ENCODE data around the gene RSPO3. TPM values are rescaled to one million over a fixed set of nuclear protein-coding genes. Genes with fewer than 3 reads are reported as not detected.
A peak's percentile ranks its signal among the peaks of the same experiment; 100 is the strongest.

The RSPO3 gene
- total and polyA plus RNA-seq, 9 of the 15 experiments (the other 6 are each of a cell fraction or from before 2014, with no cell fraction given): not detected

- TF ChIP-seq ZBTB26 (CRISPR knock-in tag; IDR thresholded peaks at IDR 0.05) (no peak), PYGO2 (tag; IDR thresholded peaks at IDR 0.05) (no peak), UBTF (IDR thresholded peaks at IDR 0.05; ENCODE audit: borderline replicate concordance in 1 of 2, low read depth in 2 of 2, low read length in 2 of 2) (no peak), KLF1 (tag; IDR thresholded peaks at IDR 0.05) (no peak)
Observed at GRCh38 chr6:127154509-127154908, 36.0 kb downstream of the RSPO3 start (continued).

- FAIRE-seq: no peak
- H3K4me3 ChIP-seq: no peak overlapping the region
- POLR2A ChIA-PET: no interaction called here
Observed at GRCh38 chr6:127160484-127160883, 42.0 kb downstream of the RSPO3 start.

More at GRCh38 chr6:127160484-127160883, 42.0 kb downstream of the RSPO3 start:
- in situ Hi-C loops (cut with MboI) (no loop called here), intact Hi-C loops (cut with micrococcal nuclease) (no loop called here)
- ATAC-seq: no peak
- H3K36me3 ChIP-seq (ENCODE audit: control insufficient read depth, insufficient read depth, low read length): no peaks in the 10 kb centered on the region
- 0% methylated on average over 1 of the region's 1 CpG for WGBS (ENCODE audit: insufficient coverage, low coverage, missing lambda C conversion rate)
- DNase-seq (ENCODE audit: extremely low read depth in 1 of 4, low spot score in 3 of 4): no peak
- no peak overlapping the region for H3K27ac ChIP-seq (ENCODE audit: extremely low read depth, low read depth, low read length)
- no peaks in the 10 kb centered on the region for H3K27me3 ChIP-seq (ENCODE audit: control insufficient read depth in 2 of 2, insufficient read depth in 2 of 2, low read length in 2 of 2)
- H3K9me1 ChIP-seq (ENCODE audit: control insufficient read depth, insufficient read depth, low read length): no peaks in the 10 kb centered on the region
- TF ChIP-seq TCF15 (CRISPR knock-in tag; IDR thresholded peaks at IDR 0.05) (no peak), ZNF41 (CRISPR knock-in tag; conservative IDR thresholded peaks at IDR 0.05) (no peak), ZNF707 (CRISPR knock-in tag; conservative IDR thresholded peaks at IDR 0.05) (no peak), PKNOX1 (IDR thresholded peaks at IDR 0.05) (peak; percentile 21; the same call in 1 of the 2 replicates), CHAMP1 (IDR thresholded peaks at IDR 0.05) (no peak), RFX1 (IDR thresholded peaks at IDR 0.05) (peak; percentile 66)
- CTCF ChIA-PET (ENCODE audit: low intra/inter-chr PET ratio): no interaction called here
- no peaks in the 10 kb centered on the region for H3K4me1 ChIP-seq (replicated peaks in 1 of 2; ENCODE audit: control insufficient read depth in 2 of 2, insufficient read depth in 2 of 2, low read length in 2 of 2)
- no peak overlapping the region for H3K9ac ChIP-seq (ENCODE audit: insufficient read depth in 1 of 2, low read depth in 2 of 2, low read length in 2 of 2)
- H3K4me2 ChIP-seq (ENCODE audit: insufficient read depth, low read length): no peak overlapping the region
- no TSS peak for BruUV-seq (replicated peaks)
- H3K79me2 ChIP-seq (ENCODE audit: control insufficient read depth, insufficient read depth, low read length): no peaks in the 10 kb centered on the region
- no peaks in the 10 kb centered on the region for H4K20me1 ChIP-seq (replicated peaks; ENCODE audit: control insufficient read depth, insufficient read depth, low read length)
- H3K9me3 ChIP-seq (replicated peaks; ENCODE audit: control insufficient read depth, insufficient read depth, low read depth, low read length): no peaks in the 10 kb centered on the region
- H2AFZ ChIP-seq (ENCODE audit: low read depth, low read length): no peak overlapping the region

All from K562 (cell line).